H1 (cell line): ENCODE measurements around the gene IL17D. TPM values are rescaled to one million over a fixed set of nuclear protein-coding genes. Genes with fewer than 3 reads are reported as not detected.

ENCODE experiments used
- CTCF ChIA-PET: fragments of 300-600 bp; sonication (Branson Sonifier 250); formaldehyde crosslinking; loops from one replicate; lab custom pipeline; 2021; ENCODE audit not compliant: partially characterized antibody; lab: Charles Lee
- POLR2A ChIA-PET: fragments of 300-600 bp; sonication (Branson Sonifier 250); formaldehyde crosslinking; loops from one replicate; lab custom pipeline; 2021; ENCODE audit warnings: inconsistent platforms; ENCODE audit not compliant: partially characterized antibody; lab: Charles Lee
- DNase-seq, 2 experiments: peaks; one replicate each; pipeline versions ENCODE4 v3.0.0 to v3.0.0-alpha.2; 2010 to 2022; ENCODE audit warnings: low spot score in 2 of 2, low read depth in 1 of 2, mixed read lengths in 1 of 2
- FAIRE-seq: peaks from 2 replicates; lab custom pipeline; 2011; peaks lifted over from hg19 to GRCh38; lab: Jason Lieb, UNC
- H2AFZ ChIP-seq: 2 replicates; pipeline ENCODE4 v1.8.1; 2012; ENCODE audit warnings: low read length, inconsistent platforms
- H2AK5ac ChIP-seq: 2 replicates; pipeline ENCODE4 v1.6.1; 2013; ENCODE audit warnings: low read depth, low read length
- H2BK120ac ChIP-seq: replicated peaks from 2 replicates; pipeline ENCODE3; 2013; ENCODE audit warnings: low read depth, low read length, inconsistent platforms
- H2BK12ac ChIP-seq: 2 replicates; pipeline ENCODE4 v1.6.1; 2013; ENCODE audit warnings: low read depth, low read length
- H2BK15ac ChIP-seq: 2 replicates; pipeline ENCODE4 v1.6.1; 2013; ENCODE audit warnings: low read length
- H2BK20ac ChIP-seq: 2 replicates; pipeline ENCODE4 v1.6.1; 2013; ENCODE audit warnings: low read length
- H2BK5ac ChIP-seq: 2 replicates; pipeline ENCODE4 v1.6.1; 2013; ENCODE audit warnings: low read depth, low read length
- H3K14ac ChIP-seq: 2 replicates; pipeline ENCODE4 v1.6.1; 2013; ENCODE audit warnings: inconsistent platforms; ENCODE audit not compliant: insufficient read length
- H3K18ac ChIP-seq: 2 replicates; pipeline ENCODE4 v1.6.1; 2013; ENCODE audit warnings: low read length; ENCODE audit errors: extremely low read depth
- H3K23ac ChIP-seq: 2 replicates; pipeline ENCODE4 v1.6.1; 2013; ENCODE audit warnings: inconsistent platforms; ENCODE audit not compliant: insufficient read length
- H3K23me2 ChIP-seq: 2 replicates; pipeline ENCODE4 v1.6.1; 2013; ENCODE audit warnings: low read depth, low read length
- H3K27ac ChIP-seq: 2 replicates; pipeline ENCODE4 v1.6.1; 2011; ENCODE audit warnings: low read depth, low read length, inconsistent platforms
- H3K27me3 ChIP-seq, 4 experiments: replicated peaks in 1 of 4; 1 replicate in 1 of 4; 2 replicates in 3 of 4; pipeline versions ENCODE4 v1.6.1 to v1.8.1; 2011 to 2013; ENCODE audit warnings: low read length in 3 of 4, mild to moderate bottlenecking in 3 of 4, inconsistent platforms in 2 of 4, mixed read lengths in 2 of 4, moderate library complexity in 1 of 4; ENCODE audit not compliant: control insufficient read depth in 3 of 4, insufficient read depth in 3 of 4; ENCODE audit errors: extremely low read depth in 1 of 4
- H3K36me3 ChIP-seq, 4 experiments: 2 replicates each; pipeline versions ENCODE4 v1.6.1 to v1.8.1; 2011 to 2013; ENCODE audit warnings: mild to moderate bottlenecking in 4 of 4, low read length in 3 of 4, moderate library complexity in 2 of 4, control low read depth in 1 of 4, inconsistent platforms in 1 of 4; ENCODE audit not compliant: insufficient read depth in 4 of 4, control insufficient read depth in 2 of 4
- H3K4ac ChIP-seq: replicated peaks from 2 replicates; pipeline ENCODE3; 2013; ENCODE audit warnings: low read length, low read depth, mixed read lengths, inconsistent platforms; ENCODE audit not compliant: insufficient read length
- H3K4me1 ChIP-seq, 4 experiments: replicated peaks in 1 of 4; 1 replicate in 1 of 4; 2 replicates in 3 of 4; pipeline versions ENCODE4 v1.6.1 to v1.8.1; 2011 to 2013; ENCODE audit warnings: low read length in 3 of 4, inconsistent platforms in 2 of 4, mixed read lengths in 1 of 4; ENCODE audit not compliant: insufficient read depth in 4 of 4, control insufficient read depth in 3 of 4
- H3K4me2 ChIP-seq, 2 experiments: 2 replicates each; pipeline versions ENCODE4 v1.6.1 to v1.8.1; 2011 to 2013; ENCODE audit warnings: low read depth in 2 of 2, low read length in 2 of 2, control low read depth in 1 of 2, inconsistent platforms in 1 of 2, mild to moderate bottlenecking in 1 of 2; ENCODE audit not compliant: insufficient read depth in 1 of 2
- H3K4me3 ChIP-seq, 4 experiments: fragments of 200-600, 300-600 bp in 1 of 4; sonication (generic), shearing (Covaris generic), sonication (Bioruptor Twin) in 1 of 4; 2 replicates each; pipeline versions ENCODE4 v1.5.1 to v1.8.1; 2011 to 2016; ENCODE audit warnings: low read length in 4 of 4, low read depth in 3 of 4, control low read depth in 2 of 4, inconsistent platforms in 2 of 4, mild to moderate bottlenecking in 2 of 4, mixed read lengths in 1 of 4, moderate library complexity in 1 of 4; ENCODE audit not compliant: insufficient read depth in 2 of 4; ENCODE audit errors: extremely low read depth in 1 of 4
- H3K56ac ChIP-seq: replicated peaks from 2 replicates; pipeline ENCODE3; 2013; ENCODE audit warnings: low read depth, mild to moderate bottlenecking, mixed read lengths, low read length, inconsistent platforms; ENCODE audit not compliant: insufficient read length
- H3K79me1 ChIP-seq: 2 replicates; pipeline ENCODE4 v1.6.1; 2013; ENCODE audit warnings: low read depth, low read length, control low read depth
- H3K79me2 ChIP-seq, 2 experiments: 2 replicates each; pipeline versions ENCODE4 v1.6.1 to v1.8.1; 2012 to 2013; ENCODE audit warnings: low read length in 2 of 2, mild to moderate bottlenecking in 2 of 2, inconsistent platforms in 1 of 2; ENCODE audit not compliant: insufficient read depth in 2 of 2, control insufficient read depth in 1 of 2
- H3K9ac ChIP-seq, 4 experiments: replicated peaks in 1 of 4; 1 replicate in 1 of 4; 2 replicates in 3 of 4; pipeline versions ENCODE4 v1.6.1 to v1.8.1; 2011 to 2013; ENCODE audit warnings: low read depth in 3 of 4, low read length in 3 of 4, control low read depth in 2 of 4, mild to moderate bottlenecking in 2 of 4, moderate library complexity in 2 of 4, inconsistent platforms in 1 of 4; ENCODE audit errors: extremely low read depth in 1 of 4
- H3K9me3 ChIP-seq, 2 experiments: 2 replicates each; pipeline versions ENCODE4 v1.6.1 to v1.8.1; 2012 to 2013; ENCODE audit warnings: mild to moderate bottlenecking in 2 of 2, moderate library complexity in 2 of 2, control low read depth in 1 of 2, inconsistent platforms in 1 of 2, low read depth in 1 of 2, low read length in 1 of 2, mixed read lengths in 1 of 2; ENCODE audit not compliant: insufficient read depth in 2 of 2
- H4K20me1 ChIP-seq, 2 experiments: replicated peaks in 1 of 2; 2 replicates each; pipeline versions ENCODE3 to v1.8.1; 2011 to 2013; ENCODE audit warnings: inconsistent platforms in 2 of 2, low read length in 2 of 2, mild to moderate bottlenecking in 1 of 2; ENCODE audit not compliant: insufficient read depth in 2 of 2, control insufficient read depth in 1 of 2
- H4K5ac ChIP-seq: 2 replicates; pipeline ENCODE4 v1.6.1; 2013; ENCODE audit warnings: low read length, low read depth, mixed read lengths, inconsistent platforms; ENCODE audit not compliant: insufficient read length
- H4K8ac ChIP-seq: 2 replicates; pipeline ENCODE4 v1.8.0; 2013; ENCODE audit warnings: mild to moderate bottlenecking, moderate library complexity, low read length, inconsistent platforms; ENCODE audit not compliant: insufficient read depth; ENCODE audit errors: extremely low read depth
- H4K91ac ChIP-seq: replicated peaks from 2 replicates; pipeline ENCODE3; 2013; ENCODE audit warnings: low read length, mixed read lengths, inconsistent platforms; ENCODE audit not compliant: insufficient read length
- CHD1 ChIP-seq: IDR thresholded peaks from 2 replicates; pipeline ENCODE4 v1.6.1; 2012; ENCODE audit warnings: low read depth, low read length, improper control_type of control experiment
- JUND ChIP-seq: IDR thresholded peaks from 2 replicates; pipeline ENCODE4 v1.6.1; 2011; ENCODE audit warnings: mild to moderate bottlenecking, improper control_type of control experiment, low read length
- POLR2A ChIP-seq, 2 experiments: IDR thresholded peaks; 1 replicate in 1 of 2; 2 replicates in 1 of 2; pipeline ENCODE4 v1.6.1; 2011; ENCODE audit warnings: low read depth in 2 of 2, low read length in 2 of 2, mild to moderate bottlenecking in 2 of 2; ENCODE audit errors: control extremely low read depth in 1 of 2
- WGBS, 2 experiments: shearing (Covaris generic) in 1 of 2; methylation state at CpG; one replicate each; pipeline versions ENCODE4 v1.1.6 to v1.1.7; 2013 to 2015; ENCODE audit warnings: low lambda C conversion rate in 2 of 2, mixed read lengths in 2 of 2, inconsistent platforms in 1 of 2, low coverage in 1 of 2, missing lambda C conversion rate in 1 of 2; ENCODE audit not compliant: insufficient replicate concordance in 2 of 2, insufficient coverage in 1 of 2, insufficient read length in 1 of 2; ENCODE audit errors: extremely low coverage in 1 of 2, missing lambda C conversion rate in 1 of 2; 5-methylcytosine and 5-hydroxymethylcytosine counted together
- polyA plus RNA-seq, 7 experiments: library from polyadenylated mRNA; depleted of rRNA in 3 of 7; stranded (reverse) in 5 of 7; unstranded in 2 of 7; fragments of >200 nt in 5 of 7; fragments of 200-250 nt in 2 of 7; gene quantifications; 1 replicate in 5 of 7; 2 replicates in 1 of 7; 4 replicates in 1 of 7; pipeline versions ENCODE4 v1.2.1 to v1.2.3, GENCODE V29; 2011 to 2013; ENCODE audit warnings: missing spikeins in 2 of 7, mixed read lengths in 2 of 7
- total RNA-seq: library from RNA; stranded (reverse); fragmentation: NEBNext Ultra II Directional; extraction: Animal tissue kit (Norgen Biotek cat#: 25700); gene quantifications from 2 replicates; pipeline ENCODE4 v1.2.1, GENCODE V29; 2021

IL17D gene
- total and polyA plus RNA-seq, 2 of the 8 experiments (the other 6 are each of a cell fraction or from before 2014, with no cell fraction given) = 0.56 to 0.59 TPM

- ChIA-PET POLR2A (no interaction called here), CTCF (interaction anchor here (0.9 to 1.7 kb wide), 3 partner anchors 14 to 187 kb away, joined by 3 read pairs; partner anchors contain the start of gene IL17D)
- Histone ChIP-seq H2AFZ (no peak overlapping the region), H3K4me2 (no peak overlapping the region), H2BK12ac (no peak overlapping the region), H4K5ac (no peak overlapping the region), H3K4me1 (peaks cover 0 to 5% (median 3%) of the 10 kb centered on the region in 4 experiments; a peak in 5 of 7 replicates), H3K23me2 (no peaks in the 10 kb centered on the region), H2BK5ac (no peak overlapping the region), H2BK120ac (no peak overlapping the region), H3K56ac (no peak overlapping the region), H3K23ac (no peak overlapping the region), H3K79me2 (no peaks in the 10 kb centered on the region), H3K9me3 (no peaks in the 10 kb centered on the region), H3K27ac (no peak overlapping the region), H2AK5ac (no peak overlapping the region), H2BK15ac (no peak overlapping the region), H3K9ac (no peak overlapping the region), H3K4ac (no peak overlapping the region), H3K18ac (no peak overlapping the region), H4K91ac (no peak overlapping the region), H4K8ac (no peak overlapping the region), H3K79me1 (no peaks in the 10 kb centered on the region), H3K4me3 (no peak overlapping the region), H3K14ac (no peak overlapping the region), H2BK20ac (no peak overlapping the region), H3K27me3 (no peaks in the 10 kb centered on the region), H3K36me3 (no peaks in the 10 kb centered on the region), H4K20me1 (no peaks in the 10 kb centered on the region)
- DNase-seq (no peak), FAIRE-seq (no peak)
- 83% methylated on average over 10 of the region's 10 CpGs; no CpG with 5 or more reads in 1 of the 2 experiments for WGBS, 2 experiments
- TF ChIP-seq JUND = no peak
- TF ChIP-seq CHD1 = no peak
- no peak for TF ChIP-seq POLR2A (IDR thresholded peaks at IDR 0.05; ENCODE audit: control extremely low read depth in 1 of 2, low read depth in 2 of 2, low read length in 2 of 2)
These were observed 23.0 kb upstream of the IL17D start for GRCh38 chr13:20680416-20681080.
